ENCODE measurements around the gene QARS1. TPM values are rescaled to one million over a fixed set of nuclear protein-coding genes. Genes with fewer than 3 reads are reported as not detected.

QARS1 gene
- total RNA-seq, 1 experiment from 2014 or later = 346 TPM

GRCh38 chr3:49104427-49105291 lies at the start of gene QARS1 (continued):
- TF ChIP-seq ZFX (IDR thresholded peaks at IDR 0.05) (peak; percentile 84; the same call in 1 of the 2 replicates), CTCF (IDR thresholded peaks at IDR 0.05 in 2 of 3, conservative IDR thresholded peaks at IDR 0.05 in 1 of 3; ENCODE audit: borderline replicate concordance in 1 of 3, insufficient read depth in 1 of 3, low read depth in 2 of 3, low read length in 2 of 3) (no peak), SRF (IDR thresholded peaks at IDR 0.05; ENCODE audit: low read depth) (no peak), ELF1 (IDR thresholded peaks at IDR 0.05; ENCODE audit: borderline replicate concordance, low read depth) (no peak; the same call in 1 of the 2 replicates)

- intact Hi-C loops (cut with micrococcal nuclease) = no loop called here
- CTCF ChIA-PET = no interaction called here
- H3K9me2 ChIP-seq (ENCODE audit: insufficient read depth) = no peaks in the 10 kb centered on the region
- DNase-seq (ENCODE audit: low read depth, low spot score) (no peak), ATAC-seq (no peak)
- H3K27me3 ChIP-seq (ENCODE audit: insufficient read depth, low read length) = no peaks in the 10 kb centered on the region
- no peaks in the 10 kb centered on the region for H3K9me3 ChIP-seq (ENCODE audit: control insufficient read depth in 1 of 2, insufficient read depth in 1 of 2, low read depth in 1 of 2, low read length in 2 of 2)
- BruUV-seq (replicated peaks) = no TSS peak
- H3K4me1 ChIP-seq (ENCODE audit: control insufficient read depth in 1 of 2, insufficient read depth in 2 of 2, low read length in 2 of 2) = no peaks in the 10 kb centered on the region
- TF ChIP-seq TCF7L2 (IDR thresholded peaks at IDR 0.05; ENCODE audit: borderline replicate concordance, extremely low read depth, insufficient read depth, insufficient read length) = no peak
- TF ChIP-seq ZNF274 (IDR thresholded peaks at IDR 0.05; ENCODE audit: low read depth, low read length) = no peak
- TF ChIP-seq JUND (IDR thresholded peaks at IDR 0.05) = no peak
- no peak overlapping the region for H3K4me3 ChIP-seq (replicated peaks in 1 of 2; ENCODE audit: low read depth in 1 of 2, low read length in 2 of 2)
- H3K27ac ChIP-seq (ENCODE audit: low read depth, low read length) = no peak overlapping the region
- RAD21 ChIA-PET (ENCODE audit: low non-redundant PET in 1 of 2, low total read pairs in 2 of 2, uncharacterized antibody in 2 of 2, unreplicated experiment in 2 of 2) = no interaction called here
- H3K79me2 ChIP-seq (ENCODE audit: insufficient read depth, low read length) = no peaks in the 10 kb centered on the region
- no peak overlapping the region for H3K9ac ChIP-seq (ENCODE audit: low read length)
- no peak overlapping the region for H3K4me2 ChIP-seq (ENCODE audit: low read length)
- H4K20me1 ChIP-seq (ENCODE audit: insufficient read depth) = no peaks in the 10 kb centered on the region
- no peak overlapping the region for H2AFZ ChIP-seq (ENCODE audit: low read depth, low read length, poor library complexity, severe bottlenecking)
- POLR2A ChIA-PET = no interaction called here
- H3K36me3 ChIP-seq (ENCODE audit: control insufficient read depth in 1 of 2, insufficient read depth in 2 of 2, low read length in 2 of 2) = no peaks in the 10 kb centered on the region
Measured at GRCh38 chr3:49153349-49153912, 48.9 kb upstream of the QARS1 start.

All from HCT116 (cell line).